ENCODE results near the gene MAST3. TPM values are rescaled to one million over a fixed set of nuclear protein-coding genes. Genes with fewer than 3 reads are reported as not detected.

MAST3 gene
- total and polyA plus RNA-seq, 2 donors (not counting 1 experiment from before 2014, with no cell fraction given): 43.5 to 85.5 TPM

DNA sequence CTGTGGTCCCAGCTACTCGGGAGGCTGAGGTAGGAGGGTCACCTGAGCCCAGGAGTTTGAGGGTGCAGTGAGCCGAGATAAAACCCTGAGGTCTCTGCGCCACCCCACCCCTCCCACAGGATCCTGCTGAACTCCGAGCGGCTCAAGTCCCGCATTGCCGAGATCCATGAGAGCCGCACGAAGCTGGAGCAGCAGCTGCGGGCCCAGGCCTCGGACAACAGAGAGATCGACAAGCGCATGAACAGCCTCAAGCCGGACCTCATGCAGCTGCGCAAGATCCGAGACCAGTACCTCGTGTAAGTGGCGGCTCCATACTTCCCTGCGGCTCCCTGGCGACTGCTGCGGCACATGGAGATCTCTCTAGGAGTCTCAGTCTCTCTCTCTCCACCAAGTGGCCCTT, 69.4 kb downstream of the MAST3 start:
- H4K20me1 ChIP-seq (ENCODE audit: control insufficient read depth, insufficient read depth, low read length, poor library complexity, severe bottlenecking): no peaks in the 10 kb centered on the region
- H3K9me3 ChIP-seq (ENCODE audit: control extremely low read depth in 1 of 3, control insufficient read depth in 2 of 3, insufficient read depth in 1 of 3, low read length in 2 of 3): peaks cover 0 to 14% (median 0%) of the 10 kb centered on the region in 3 donors
- no peak overlapping the region for H3K9ac ChIP-seq (ENCODE audit: low read length)
- ChIA-PET POLR2A (interaction anchor here (2.0 kb wide), 1 partner anchor 49 kb away, joined by 7 read pairs; no protein-coding TSS in a partner anchor), CTCF (interaction anchor here (0.6 to 6.4 kb wide), 8 partner anchors 11 to 229 kb away, joined by 3 to 37 read pairs (median 6); partner anchors contain the start of gene MPV17L2)
- peaks cover 3% of the 10 kb centered on the region for H3K79me2 ChIP-seq (ENCODE audit: control insufficient read depth, insufficient read depth, low read length)
- DNase-seq (no peak), ATAC-seq (ENCODE audit: low read depth) (no peak)
- no peaks in the 10 kb centered on the region for H3K27me3 ChIP-seq (replicated peaks in 1 of 4; ENCODE audit: control extremely low read depth in 1 of 4, control insufficient read depth in 3 of 4, insufficient read depth in 4 of 4, low read length in 3 of 4)
- no peak overlapping the region for H3K4me2 ChIP-seq (replicated peaks; ENCODE audit: low read depth, low read length, poor library complexity, severe bottlenecking)
- WGBS (ENCODE audit: insufficient coverage): 98% methylated on average over 21 of the region's 21 CpGs
- intact Hi-C loops (cut with micrococcal nuclease): no loop called here
- TF ChIP-seq, protein P1, sequence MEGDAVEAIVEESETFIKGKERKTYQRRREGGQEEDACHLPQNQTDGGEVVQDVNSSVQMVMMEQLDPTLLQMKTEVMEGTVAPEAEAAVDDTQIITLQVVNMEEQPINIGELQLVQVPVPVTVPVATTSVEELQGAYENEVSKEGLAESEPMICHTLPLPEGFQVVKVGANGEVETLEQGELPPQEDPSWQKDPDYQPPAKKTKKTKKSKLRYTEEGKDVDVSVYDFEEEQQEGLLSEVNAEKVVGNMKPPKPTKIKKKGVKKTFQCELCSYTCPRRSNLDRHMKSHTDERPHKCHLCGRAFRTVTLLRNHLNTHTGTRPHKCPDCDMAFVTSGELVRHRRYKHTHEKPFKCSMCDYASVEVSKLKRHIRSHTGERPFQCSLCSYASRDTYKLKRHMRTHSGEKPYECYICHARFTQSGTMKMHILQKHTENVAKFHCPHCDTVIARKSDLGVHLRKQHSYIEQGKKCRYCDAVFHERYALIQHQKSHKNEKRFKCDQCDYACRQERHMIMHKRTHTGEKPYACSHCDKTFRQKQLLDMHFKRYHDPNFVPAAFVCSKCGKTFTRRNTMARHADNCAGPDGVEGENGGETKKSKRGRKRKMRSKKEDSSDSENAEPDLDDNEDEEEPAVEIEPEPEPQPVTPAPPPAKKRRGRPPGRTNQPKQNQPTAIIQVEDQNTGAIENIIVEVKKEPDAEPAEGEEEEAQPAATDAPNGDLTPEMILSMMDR (IDR thresholded peaks at IDR 0.05): no peak
- no peak for TF ChIP-seq EZH2 (IDR thresholded peaks at IDR 0.05; ENCODE audit: borderline replicate concordance, insufficient read depth, low read depth, low read length, poor library complexity, severe bottlenecking)
- no peaks in the 10 kb centered on the region for H3K27me3 Mint-ChIP-seq
- no peak overlapping the region for H2AFZ ChIP-seq (ENCODE audit: insufficient read depth, low read depth, low read length, poor library complexity, severe bottlenecking)
- peak overlapping the region; percentile 32 for H3K27ac Mint-ChIP-seq
- peaks cover 39 to 50% of the 10 kb centered on the region in 2 donors for H3K4me1 ChIP-seq (ENCODE audit: control insufficient read depth in 2 of 2, insufficient read depth in 2 of 2, low read length in 2 of 2)
- peaks cover 0 to 28% of the 10 kb centered on the region in 2 experiments for H3K36me3 ChIP-seq (replicated peaks in 1 of 2; ENCODE audit: control extremely low read depth in 1 of 2, control insufficient read depth in 1 of 2, extremely low read depth in 1 of 2, insufficient read depth in 2 of 2, low read length in 1 of 2)
- H3K4me3 ChIP-seq (ENCODE audit: control extremely low read depth in 1 of 5, extremely low read depth in 1 of 5, insufficient read depth in 1 of 5, low read depth in 2 of 5, low read length in 4 of 5): no peak overlapping the region
- no peaks in the 10 kb centered on the region for H3K9me3 Mint-ChIP-seq (ENCODE audit: insufficient read depth)
- H3K4me1 Mint-ChIP-seq: peaks cover 41% of the 10 kb centered on the region
- no peak overlapping the region for H3K27ac ChIP-seq (ENCODE audit: low read length in 2 of 2)
- no peak overlapping the region for H3K4me3 Mint-ChIP-seq

DNA sequence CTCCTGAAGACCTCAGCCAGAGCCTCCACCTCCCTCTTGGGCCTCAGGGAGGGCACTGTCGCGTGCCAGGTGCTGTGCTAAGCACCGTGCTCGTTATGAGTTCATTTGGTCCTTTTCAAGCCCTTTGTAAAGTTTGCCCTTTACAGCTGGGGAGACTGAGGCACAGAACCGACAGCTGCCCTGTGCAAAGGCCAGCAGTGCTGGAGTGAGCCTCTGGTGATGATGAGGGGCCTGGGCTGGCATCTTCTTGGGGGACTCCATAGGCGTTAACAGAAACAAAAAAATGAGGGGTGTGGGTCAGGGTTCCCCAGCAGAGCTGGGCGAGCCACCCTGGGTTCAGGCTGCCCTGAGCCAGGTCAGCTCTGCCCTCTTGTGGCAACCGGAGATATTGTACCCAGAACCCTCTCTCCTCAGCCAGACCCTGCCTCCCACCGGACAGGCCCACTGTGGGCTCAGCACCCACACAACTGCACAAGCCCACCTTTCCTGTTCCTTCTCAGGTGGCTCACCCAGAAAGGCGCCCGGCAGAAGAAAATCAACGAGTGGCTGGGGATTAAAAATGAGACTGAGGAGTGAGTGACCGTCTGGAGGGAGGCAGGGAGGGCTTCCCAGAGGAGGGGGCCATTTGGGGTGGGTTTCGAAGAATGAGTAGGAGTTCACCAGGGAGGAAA, 70.5 kb downstream of the MAST3 start:
- Histone ChIP-seq H2AFZ (ENCODE audit: insufficient read depth, low read depth, low read length, poor library complexity, severe bottlenecking) (no peak overlapping the region), H3K4me2 (replicated peaks; ENCODE audit: low read depth, low read length, poor library complexity, severe bottlenecking) (peak overlapping the region; percentile 91), H3K79me2 (ENCODE audit: control insufficient read depth, insufficient read depth, low read length) (no peaks in the 10 kb centered on the region), H3K27ac (ENCODE audit: low read length in 2 of 2) (peak overlapping the region; percentile 97 to 99), H3K27me3 (replicated peaks in 1 of 4; ENCODE audit: control extremely low read depth in 1 of 4, control insufficient read depth in 3 of 4, insufficient read depth in 4 of 4, low read length in 3 of 4) (no peaks in the 10 kb centered on the region), H3K4me1 (ENCODE audit: control insufficient read depth in 2 of 2, insufficient read depth in 2 of 2, low read length in 2 of 2) (peaks cover 50 to 58% of the 10 kb centered on the region in 2 donors), H3K9me3 (ENCODE audit: control extremely low read depth in 1 of 3, control insufficient read depth in 2 of 3, insufficient read depth in 1 of 3, low read length in 2 of 3) (peaks cover 0 to 14% (median 0%) of the 10 kb centered on the region in 3 donors), H3K4me3 (ENCODE audit: control extremely low read depth in 1 of 5, extremely low read depth in 1 of 5, insufficient read depth in 1 of 5, low read depth in 2 of 5, low read length in 4 of 5) (peak overlapping the region in 4 of 5 experiments; percentile 21 to 47 (median 33)), H3K36me3 (replicated peaks in 1 of 2; ENCODE audit: control extremely low read depth in 1 of 2, control insufficient read depth in 1 of 2, extremely low read depth in 1 of 2, insufficient read depth in 2 of 2, low read length in 1 of 2) (peaks cover 0 to 21% of the 10 kb centered on the region in 2 experiments), H3K9ac (ENCODE audit: low read length) (peak overlapping the region; percentile 19), H4K20me1 (ENCODE audit: control insufficient read depth, insufficient read depth, low read length, poor library complexity, severe bottlenecking) (no peaks in the 10 kb centered on the region)
- DNase-seq (peak; percentile 79), ATAC-seq (ENCODE audit: low read depth) (peak; percentile 28)
- intact Hi-C loops (cut with micrococcal nuclease): loop anchor here (1.0 to 2.0 kb wide), 5 partner anchors 15 to 230 kb away; partner anchors contain the start of gene PIK3R2
- 72% methylated on average over 13 of the region's 14 CpGs for WGBS (ENCODE audit: insufficient coverage)
- Mint-ChIP-seq H3K9me3 (ENCODE audit: insufficient read depth) (no peaks in the 10 kb centered on the region), H3K27ac (peak overlapping the region; percentile 98), H3K4me1 (peaks cover 52% of the 10 kb centered on the region), H3K27me3 (no peaks in the 10 kb centered on the region), H3K4me3 (peak overlapping the region; percentile 87)
- no peak for TF ChIP-seq EZH2 (IDR thresholded peaks at IDR 0.05; ENCODE audit: borderline replicate concordance, insufficient read depth, low read depth, low read length, poor library complexity, severe bottlenecking)
- TF ChIP-seq, protein P1 (IDR thresholded peaks at IDR 0.05): peak; percentile 80
- ChIA-PET CTCF (interaction anchor here (0.7 to 6.4 kb wide), 28 partner anchors 8 to 230 kb away, joined by 3 to 37 read pairs (median 5); partner anchors contain the start of gene JUND), POLR2A (interaction anchor here (0.6 to 2.0 kb wide), 13 partner anchors 9 to 167 kb away, joined by 3 to 17 read pairs (median 4); partner anchors contain the start of genes ARRDC2 and MPV17L2)
